HG03103 (cell line): ENCODE results near the gene ANTXR1.

Source experiments
- ATAC-seq: cut with Tn5 transposase; IDR thresholded peaks from one replicate; pipeline ENCODE4 v1.9.1; 2021; ENCODE audit warnings: low read depth; ENCODE audit not compliant: unreplicated experiment

The ANTXR1 gene

GRCh38 chr2:69067026-69067630 lies 54.1 kb downstream of the ANTXR1 start:
- no peak for ATAC-seq

- no peak for ATAC-seq
Measured at GRCh38 chr2:69067866-69068265, 54.9 kb downstream of the ANTXR1 start.

GRCh38 chr2:69070969-69071368 lies 58.0 kb downstream of the ANTXR1 start:
- no peak for ATAC-seq

- no peak for ATAC-seq
Measured at GRCh38 chr2:69073928-69074570, 61.1 kb downstream of the ANTXR1 start.

GRCh38 chr2:69074918-69075317 lies 61.9 kb downstream of the ANTXR1 start:
- no peak for ATAC-seq

GRCh38 chr2:69075486-69075885 lies 62.5 kb downstream of the ANTXR1 start:
- ATAC-seq = no peak

GRCh38 chr2:69076601-69077000 lies 63.6 kb downstream of the ANTXR1 start:
- no peak for ATAC-seq

- ATAC-seq = no peak
Measured at GRCh38 chr2:69077252-69077950, 64.4 kb downstream of the ANTXR1 start.

- ATAC-seq = no peak
Measured at GRCh38 chr2:69080071-69080470, 67.1 kb downstream of the ANTXR1 start.

- no peak for ATAC-seq
Measured at GRCh38 chr2:69081001-69081580, 68.1 kb downstream of the ANTXR1 start.

- ATAC-seq = no peak
Measured at GRCh38 chr2:69081757-69082156, 68.8 kb downstream of the ANTXR1 start.

- ATAC-seq = no peak
Measured at GRCh38 chr2:69082430-69082997, 69.5 kb downstream of the ANTXR1 start.

GRCh38 chr2:69083235-69083748 lies 70.3 kb downstream of the ANTXR1 start:
- no peak for ATAC-seq

GRCh38 chr2:69084492-69084891 lies 71.5 kb downstream of the ANTXR1 start:
- no peak for ATAC-seq

- ATAC-seq = no peak
Measured at GRCh38 chr2:69086466-69086865, 73.5 kb downstream of the ANTXR1 start.

GRCh38 chr2:69087211-69087911 lies 74.4 kb downstream of the ANTXR1 start:
- no peak for ATAC-seq

- no peak for ATAC-seq
Measured at GRCh38 chr2:69087912-69088240, 74.9 kb downstream of the ANTXR1 start.

GRCh38 chr2:69088466-69088865 lies 75.5 kb downstream of the ANTXR1 start:
- ATAC-seq = no peak

- no peak for ATAC-seq
Measured at GRCh38 chr2:69089266-69089665, 76.3 kb downstream of the ANTXR1 start.

GRCh38 chr2:69089998-69090397 lies 77.0 kb downstream of the ANTXR1 start:
- ATAC-seq = no peak

GRCh38 chr2:69090820-69091219 lies 77.8 kb downstream of the ANTXR1 start:
- ATAC-seq = no peak
